Urinary bladder (tissue), 4 donors: ENCODE measurements around the gene PPAN. TPM values are rescaled to one million over a fixed set of nuclear protein-coding genes. Genes with fewer than 3 reads are reported as not detected.
A peak's percentile ranks its signal among the peaks of the same experiment; 100 is the strongest.

Experiments
- DNase-seq: peaks from one replicate; pipeline ENCODE4 v3.0.0-alpha.2; 2015; ENCODE audit errors: extremely low spot score
- H3K27ac ChIP-seq: one replicate; pipeline ENCODE4 v1.5.1; 2013; ENCODE audit warnings: low read depth, mild to moderate bottlenecking, moderate library complexity
- H3K36me3 ChIP-seq: one replicate; pipeline ENCODE4 v1.6.1; 2013; ENCODE audit warnings: mild to moderate bottlenecking, moderate library complexity; ENCODE audit not compliant: insufficient read depth
- H3K4me1 ChIP-seq: one replicate; pipeline ENCODE4 v1.6.1; 2013; ENCODE audit warnings: mild to moderate bottlenecking, moderate library complexity; ENCODE audit not compliant: insufficient read depth
- H3K4me3 ChIP-seq: one replicate; pipeline ENCODE4 v1.5.1; 2013; ENCODE audit warnings: low read depth, low read length
- WGBS: extraction: QIAGEN DNeasy Blood & Tissue Kit; methylation state at CpG from one replicate; pipeline ENCODE4 v1.1.7; 2013; 5-methylcytosine and 5-hydroxymethylcytosine counted together
- polyA plus RNA-seq: library from polyadenylated mRNA; stranded (reverse); fragments of 200-250 nt; gene quantifications from one replicate; pipeline ENCODE4 v1.2.3, GENCODE V29; 2013
- total RNA-seq: library from RNA; depleted of rRNA; stranded (reverse); fragments of >200 nt; gene quantifications from one replicate; pipeline ENCODE4 v1.2.3, GENCODE V29; 2014
- donor health status: healthy with polysubstance abuse.
- donor health status: healthy.

Gene PPAN
- total and polyA plus RNA-seq, 2 donors = 10.9 to 41.1 TPM

GRCh38 chr19:10102787-10103236 is 3.4 kb upstream of the PPAN start:
- DNase-seq = no peak
- no peak overlapping the region for H3K4me3 ChIP-seq
- no peak overlapping the region for H3K27ac ChIP-seq
- no peaks in the 10 kb centered on the region for H3K4me1 ChIP-seq
- H3K36me3 ChIP-seq = no peaks in the 10 kb centered on the region
- 56% methylated on average over 7 of the region's 7 CpGs for WGBS

GRCh38 chr19:10104130-10104513 is 2.0 kb upstream of the PPAN start:
- no peaks in the 10 kb centered on the region for H3K4me1 ChIP-seq
- DNase-seq = no peak
- H3K36me3 ChIP-seq = no peaks in the 10 kb centered on the region
- H3K4me3 ChIP-seq = no peak overlapping the region
- H3K27ac ChIP-seq = no peak overlapping the region

- peaks cover 5% of the 10 kb centered on the region for H3K36me3 ChIP-seq
Observed at GRCh38 chr19:10104665-10105508, 1.3 kb upstream of the PPAN start.

GRCh38 chr19:10105509-10106099 is 558 bp upstream of the PPAN start:
- Histone ChIP-seq H3K27ac (peak overlapping the region; percentile 4), H3K36me3 (peaks cover 11% of the 10 kb centered on the region), H3K4me1 (no peaks in the 10 kb centered on the region), H3K4me3 (no peak overlapping the region)
- 29% methylated on average over 16 of the region's 16 CpGs for WGBS
- DNase-seq = no peak

More at GRCh38 chr19:10104665-10105508, 1.3 kb upstream of the PPAN start:
- H3K4me3 ChIP-seq = no peak overlapping the region
- WGBS = 38% methylated on average over 15 of the region's 15 CpGs
- H3K27ac ChIP-seq = peak overlapping the region; percentile 35
- DNase-seq = no peak
- no peaks in the 10 kb centered on the region for H3K4me1 ChIP-seq

GRCh38 chr19:10107254-10107653 is 1.1 kb downstream of the PPAN start:
- Histone ChIP-seq H3K27ac (no peak overlapping the region), H3K4me1 (no peaks in the 10 kb centered on the region), H3K36me3 (peaks cover 14% of the 10 kb centered on the region), H3K4me3 (no peak overlapping the region)
- WGBS = 72% methylated on average over 10 of the region's 10 CpGs
- no peak for DNase-seq

- H3K27ac ChIP-seq = no peak overlapping the region
- no peaks in the 10 kb centered on the region for H3K4me1 ChIP-seq
- 94% methylated on average over 14 of the region's 14 CpGs for WGBS
- DNase-seq = no peak
- H3K36me3 ChIP-seq = peaks cover 14% of the 10 kb centered on the region
- no peak overlapping the region for H3K4me3 ChIP-seq
Observed at GRCh38 chr19:10107817-10108367, 1.7 kb downstream of the PPAN start.

GRCh38 chr19:10109528-10109927 is 3.4 kb downstream of the PPAN start:
- Histone ChIP-seq H3K4me1 (no peaks in the 10 kb centered on the region), H3K36me3 (peaks cover 14% of the 10 kb centered on the region), H3K27ac (no peak overlapping the region), H3K4me3 (no peak overlapping the region)
- 92% methylated on average over 14 of the region's 14 CpGs for WGBS
- no peak for DNase-seq

GRCh38 chr19:10110076-10110971 is 4.2 kb downstream of the PPAN start:
- DNase-seq = no peak

GRCh38 chr19:10110972-10111317 is 4.8 kb downstream of the PPAN start:
- no peak overlapping the region for H3K27ac ChIP-seq
- H3K36me3 ChIP-seq = peaks cover 14% of the 10 kb centered on the region
- 92% methylated on average over 19 of the region's 19 CpGs for WGBS
- no peak overlapping the region for H3K4me3 ChIP-seq
- H3K4me1 ChIP-seq = no peaks in the 10 kb centered on the region
- DNase-seq = no peak

More at GRCh38 chr19:10110076-10110971, 4.2 kb downstream of the PPAN start:
- H3K27ac ChIP-seq = no peak overlapping the region
- 93% methylated on average over 44 of the region's 44 CpGs for WGBS
- H3K36me3 ChIP-seq = peaks cover 14% of the 10 kb centered on the region
- H3K4me1 ChIP-seq = no peaks in the 10 kb centered on the region
- no peak overlapping the region for H3K4me3 ChIP-seq

- Histone ChIP-seq H3K4me1 (no peaks in the 10 kb centered on the region), H3K4me3 (no peak within 1 kb of the TSS), H3K36me3 (peaks cover 14% of the 10 kb centered on the region), H3K27ac (no peak within 1 kb of the TSS)
- 63% methylated on average over 8 of the region's 8 CpGs for WGBS
- no peak for DNase-seq
Observed at GRCh38 chr19:10111405-10111811, 5.2 kb downstream of the PPAN start, which contains the start of gene P2RY11. TSS of gene P2RY11 (plus strand) at chr19:10111693. CDS start at chr19:10111722, 29 bp downstream.

GRCh38 chr19:10112037-10112761 is 6.0 kb downstream of the PPAN start:
- WGBS = 58% methylated on average over 23 of the region's 23 CpGs
- Histone ChIP-seq H3K36me3 (peaks cover 16% of the 10 kb centered on the region), H3K27ac (no peak overlapping the region), H3K4me3 (no peak overlapping the region), H3K4me1 (no peaks in the 10 kb centered on the region)
- no peak for DNase-seq

GRCh38 chr19:10112895-10113591 is 6.9 kb downstream of the PPAN start:
- peaks cover 16% of the 10 kb centered on the region for H3K36me3 ChIP-seq
- H3K27ac ChIP-seq = no peak overlapping the region
- H3K4me1 ChIP-seq = no peaks in the 10 kb centered on the region
- DNase-seq = no peak
- WGBS = 22% methylated on average over 25 of the region's 25 CpGs
- no peak overlapping the region for H3K4me3 ChIP-seq
